Endothelial cell (in vitro differentiated cells): ENCODE results near the gene ECI2. TPM values are rescaled to one million over a fixed set of nuclear protein-coding genes. Genes with fewer than 3 reads are reported as not detected.

ENCODE experiments used
- DNase-seq: peaks from one replicate; pipeline ENCODE4 v3.0.0; 2021; ENCODE audit warnings: low spot score
- H3K27ac Mint-ChIP-seq: one replicate; pipeline ENCODE4 v1.8.0; 2021; ENCODE audit warnings: mixed read lengths, inconsistent platforms; ENCODE audit not compliant: unreplicated experiment
- H3K27me3 Mint-ChIP-seq: one replicate; pipeline ENCODE4 v1.8.0; 2021; ENCODE audit warnings: mild to moderate bottlenecking, moderate library complexity, mixed read lengths, inconsistent platforms; ENCODE audit not compliant: unreplicated experiment
- H3K36me3 Mint-ChIP-seq: one replicate; pipeline ENCODE4 v1.8.0; 2021; ENCODE audit warnings: mild to moderate bottlenecking, low read depth, mixed read lengths, inconsistent platforms; ENCODE audit not compliant: unreplicated experiment
- H3K4me1 Mint-ChIP-seq: one replicate; pipeline ENCODE4 v1.8.0; 2021; ENCODE audit warnings: mild to moderate bottlenecking, mixed read lengths, inconsistent platforms; ENCODE audit not compliant: unreplicated experiment
- H3K4me3 Mint-ChIP-seq: one replicate; pipeline ENCODE4 v1.8.0; 2021; ENCODE audit warnings: mild to moderate bottlenecking, mixed read lengths, inconsistent platforms; ENCODE audit not compliant: unreplicated experiment
- H3K9me3 Mint-ChIP-seq: one replicate; pipeline ENCODE4 v1.8.0; 2021; ENCODE audit warnings: mixed read lengths, inconsistent platforms; ENCODE audit not compliant: unreplicated experiment
- total RNA-seq: library from RNA; stranded (reverse); fragmentation: NEBNext Ultra II Directional; extraction: Animal tissue kit (Norgen Biotek cat#: 25700); gene quantifications from one replicate; pipeline ENCODE4 v1.2.1, GENCODE V29; 2021; ENCODE audit not compliant: unreplicated experiment
- TF ChIP-seq, protein P1 (sequence below): fragments of 200-600 bp; sonication (generic); IDR thresholded peaks from one replicate; pipeline ENCODE4 v1.5.0; 2021; ENCODE audit warnings: antibody characterized with exemption; ENCODE audit not compliant: unreplicated experiment

The ECI2 gene
- total RNA-seq, 1 donor from 2014 or later = 66.3 TPM

DNA sequence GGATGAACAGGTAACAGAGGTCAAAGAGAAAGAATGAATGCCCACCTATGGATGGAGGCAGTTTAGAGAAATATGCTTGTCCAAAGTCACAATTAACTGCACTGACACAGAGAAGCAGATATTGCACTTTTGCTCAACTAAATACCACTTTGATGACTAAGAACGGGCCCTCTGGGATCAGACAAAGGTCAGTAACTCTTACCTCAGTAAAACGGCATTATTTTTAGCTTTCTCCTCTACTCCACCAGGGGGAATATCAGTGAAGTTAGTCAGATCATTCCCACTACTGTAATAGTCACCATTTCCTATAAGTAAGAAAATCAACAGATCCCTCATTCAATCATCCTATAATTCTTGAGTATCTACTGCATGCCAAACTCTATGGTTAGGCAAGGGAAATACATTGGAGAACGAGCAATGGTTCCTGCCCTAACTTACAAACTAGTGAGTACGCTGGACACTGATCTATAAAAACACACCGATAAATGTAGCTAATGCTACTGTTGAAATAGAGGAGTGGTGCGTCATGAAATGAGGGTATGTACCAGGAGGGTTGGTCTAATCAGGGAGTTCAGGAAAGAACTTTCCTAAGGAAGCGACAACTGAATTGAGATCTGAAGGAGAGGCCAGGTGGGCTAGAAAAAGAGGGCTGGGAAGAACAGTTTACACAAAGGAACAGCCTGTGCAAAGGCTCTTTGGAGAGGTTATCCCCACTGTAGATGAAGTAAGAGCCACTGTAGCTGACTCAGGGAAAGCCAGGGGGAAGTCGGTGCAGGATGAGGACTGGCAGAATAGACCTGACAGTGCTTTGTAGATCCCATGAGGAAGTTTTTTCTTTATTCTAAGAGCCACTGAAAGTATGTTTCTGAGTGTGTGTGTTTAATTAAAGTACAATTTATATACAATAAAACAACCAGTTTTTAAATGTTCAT is 9.2 kb downstream of the ECI2 start:
- peaks cover 34% of the 10 kb centered on the region for H3K36me3 Mint-ChIP-seq

DNA sequence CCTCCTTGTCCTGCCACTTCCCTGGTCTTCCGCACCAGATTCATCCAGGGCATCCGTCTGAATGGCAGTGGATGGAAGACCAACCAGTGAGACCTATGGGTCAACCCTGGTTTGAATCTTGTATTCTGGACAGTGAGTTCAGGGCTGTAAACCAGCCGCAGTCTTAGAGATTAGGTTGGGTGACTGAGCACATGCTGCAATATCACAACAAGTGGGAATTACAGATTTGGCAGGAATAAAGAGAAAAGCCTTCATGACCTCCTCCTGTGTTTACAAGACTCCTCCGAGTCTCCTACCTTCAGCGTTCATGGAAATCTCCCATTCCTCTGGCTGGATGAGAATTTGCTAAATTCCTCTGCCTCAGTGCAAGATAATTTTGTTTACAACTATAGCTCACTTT is 9.9 kb downstream of the ECI2 start:
- Mint-ChIP-seq H3K4me1 (no peaks in the 10 kb centered on the region), H3K4me3 (no peak overlapping the region), H3K9me3 (no peaks in the 10 kb centered on the region), H3K27ac (no peak overlapping the region), H3K27me3 (no peaks in the 10 kb centered on the region), H3K36me3 (peaks cover 30% of the 10 kb centered on the region)
- TF ChIP-seq, protein P1, sequence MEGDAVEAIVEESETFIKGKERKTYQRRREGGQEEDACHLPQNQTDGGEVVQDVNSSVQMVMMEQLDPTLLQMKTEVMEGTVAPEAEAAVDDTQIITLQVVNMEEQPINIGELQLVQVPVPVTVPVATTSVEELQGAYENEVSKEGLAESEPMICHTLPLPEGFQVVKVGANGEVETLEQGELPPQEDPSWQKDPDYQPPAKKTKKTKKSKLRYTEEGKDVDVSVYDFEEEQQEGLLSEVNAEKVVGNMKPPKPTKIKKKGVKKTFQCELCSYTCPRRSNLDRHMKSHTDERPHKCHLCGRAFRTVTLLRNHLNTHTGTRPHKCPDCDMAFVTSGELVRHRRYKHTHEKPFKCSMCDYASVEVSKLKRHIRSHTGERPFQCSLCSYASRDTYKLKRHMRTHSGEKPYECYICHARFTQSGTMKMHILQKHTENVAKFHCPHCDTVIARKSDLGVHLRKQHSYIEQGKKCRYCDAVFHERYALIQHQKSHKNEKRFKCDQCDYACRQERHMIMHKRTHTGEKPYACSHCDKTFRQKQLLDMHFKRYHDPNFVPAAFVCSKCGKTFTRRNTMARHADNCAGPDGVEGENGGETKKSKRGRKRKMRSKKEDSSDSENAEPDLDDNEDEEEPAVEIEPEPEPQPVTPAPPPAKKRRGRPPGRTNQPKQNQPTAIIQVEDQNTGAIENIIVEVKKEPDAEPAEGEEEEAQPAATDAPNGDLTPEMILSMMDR = no peak
- no peak for DNase-seq

More for the DNA sequence above, 9.2 kb downstream of the ECI2 start:
- no peak for DNase-seq
- H3K9me3 Mint-ChIP-seq = no peaks in the 10 kb centered on the region
- TF ChIP-seq, protein P1 = no peak
- H3K27ac Mint-ChIP-seq = no peak overlapping the region
- H3K4me3 Mint-ChIP-seq = no peak overlapping the region
- no peaks in the 10 kb centered on the region for H3K27me3 Mint-ChIP-seq
- no peaks in the 10 kb centered on the region for H3K4me1 Mint-ChIP-seq

- Mint-ChIP-seq H3K27ac (no peak overlapping the region), H3K36me3 (peaks cover 24% of the 10 kb centered on the region), H3K4me3 (no peak overlapping the region), H3K27me3 (no peaks in the 10 kb centered on the region), H3K9me3 (no peaks in the 10 kb centered on the region), H3K4me1 (no peaks in the 10 kb centered on the region)
- DNase-seq = no peak
- TF ChIP-seq, protein P1 = no peak
Observed at GRCh38 chr6:4124351-4124750, 11.0 kb downstream of the ECI2 start.

DNA sequence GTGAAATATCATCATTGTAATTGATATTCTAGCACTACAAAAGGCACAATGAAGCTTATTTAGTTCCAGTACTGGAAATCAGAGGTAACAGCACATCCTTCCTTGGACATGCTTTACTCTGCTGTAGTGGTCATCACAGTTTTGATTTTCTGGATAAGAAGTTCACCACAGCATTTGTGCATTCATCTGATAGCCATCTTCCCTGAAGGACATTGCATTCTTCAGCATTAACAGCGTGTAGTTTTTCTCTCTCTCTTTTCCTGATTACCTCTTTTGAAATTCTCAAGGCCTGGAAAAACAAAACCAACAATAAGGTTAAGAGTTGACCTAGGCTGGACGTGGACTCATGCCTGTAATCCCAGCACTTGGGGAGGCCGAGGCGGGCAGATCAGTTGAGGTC is 19.6 kb downstream of the ECI2 start:
- TF ChIP-seq, protein P1 = no peak
- Mint-ChIP-seq H3K36me3 (peaks cover 12% of the 10 kb centered on the region), H3K9me3 (no peaks in the 10 kb centered on the region), H3K27ac (no peak overlapping the region), H3K27me3 (no peaks in the 10 kb centered on the region), H3K4me1 (no peaks in the 10 kb centered on the region), H3K4me3 (no peak overlapping the region)
- no peak for DNase-seq

- Mint-ChIP-seq H3K27me3 (no peaks in the 10 kb centered on the region), H3K36me3 (peaks cover 6% of the 10 kb centered on the region), H3K27ac (no peak overlapping the region), H3K9me3 (no peaks in the 10 kb centered on the region), H3K4me3 (no peak overlapping the region), H3K4me1 (no peaks in the 10 kb centered on the region)
- TF ChIP-seq, protein P1 = no peak
- DNase-seq = no peak
Observed at GRCh38 chr6:4114123-4114522, 21.3 kb downstream of the ECI2 start.
